ENCODE results near the gene CEP131. TPM values are rescaled to one million over a fixed set of nuclear protein-coding genes. Genes with fewer than 3 reads are reported as not detected.
A peak's percentile ranks its signal among the peaks of the same experiment; 100 is the strongest.

Gene CEP131
- total and polyA plus RNA-seq, 3 experiments from 2014 or later = 6.5 to 13.3 (median 13.2) TPM

DNA sequence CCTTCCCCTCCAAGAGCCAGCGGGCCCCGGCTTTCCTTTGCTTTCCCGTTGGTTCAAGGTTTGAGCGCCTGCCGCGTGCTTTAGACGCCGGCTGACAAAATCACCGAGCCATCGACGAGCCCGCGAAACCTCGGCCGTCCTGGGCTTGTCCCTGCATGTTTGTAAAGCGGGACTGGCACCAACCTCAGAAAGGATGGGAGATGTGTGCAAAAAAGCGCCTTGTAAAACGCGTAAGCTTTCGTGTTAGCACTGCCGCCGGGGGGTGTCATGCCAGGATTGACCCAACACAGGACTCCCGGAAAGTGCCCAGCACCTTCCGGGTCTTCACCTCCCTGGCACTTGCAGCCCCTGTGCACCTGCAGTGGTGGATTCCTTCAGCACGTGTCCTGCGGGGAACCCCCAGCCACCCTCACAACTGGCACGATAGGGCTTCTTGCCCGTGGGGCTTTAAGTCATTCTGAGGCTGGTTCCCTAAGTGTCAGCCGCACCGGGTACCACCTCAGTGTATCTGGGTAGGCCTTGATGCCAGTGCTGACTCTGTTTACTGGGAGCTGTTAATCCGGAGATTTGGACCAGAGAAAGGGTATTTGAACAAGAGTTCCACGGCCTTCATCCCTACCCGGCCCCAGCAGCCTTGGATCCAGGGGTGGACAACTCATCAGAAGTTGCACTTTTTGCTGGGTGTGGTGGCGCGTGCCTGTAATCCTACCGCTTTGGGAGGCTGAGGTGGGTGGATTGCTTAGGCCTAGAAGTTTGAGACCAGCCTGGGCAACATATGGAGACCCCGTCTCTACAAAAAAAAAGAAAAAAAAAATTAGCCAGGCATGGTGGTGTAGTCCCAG, 17.2 kb upstream of the CEP131 start:
- peaks cover 0 to 18% (median 0%) of the 10 kb centered on the region in 3 donors for H3K36me3 Mint-ChIP-seq
- no peaks in the 10 kb centered on the region for H3K9me3 Mint-ChIP-seq
- peaks cover 28% of the 10 kb centered on the region for H3K4me1 ChIP-seq (ENCODE audit: insufficient read depth, low read length)
- peak overlapping the region; percentile 54 for H3K27ac ChIP-seq (ENCODE audit: low read depth, low read length)
- POLR2A ChIA-PET = interaction anchor here (1.0 to 2.2 kb wide), 3 partner anchors 15 to 273 kb away, joined by 6 to 44 read pairs (median 9); partner anchors contain the start of genes ACTG1, CEP131 and SLC38A10
- peak overlapping the region; percentile 29 to 96 (median 85) for H3K27ac Mint-ChIP-seq
- H3K9me3 ChIP-seq (ENCODE audit: low read length) = no peaks in the 10 kb centered on the region
- H3K36me3 ChIP-seq (ENCODE audit: insufficient read depth, low read length) = no peaks in the 10 kb centered on the region
- peak overlapping the region; percentile 88 to 95 (median 90) for H3K4me3 Mint-ChIP-seq
- peak overlapping the region; percentile 74 for H3K4me3 ChIP-seq (ENCODE audit: low read length)
- peaks cover 31 to 60% (median 39%) of the 10 kb centered on the region in 3 donors for H3K4me1 Mint-ChIP-seq
- peak in 4 of 5 donors; percentile 17 to 65 (median 28) for DNase-seq
- no peaks in the 10 kb centered on the region for H3K27me3 ChIP-seq (ENCODE audit: insufficient read depth, low read length, poor library complexity, severe bottlenecking)
- H3K27me3 Mint-ChIP-seq = peaks cover 0 to 2% of the 10 kb centered on the region in 2 donors
- CTCF ChIA-PET = interaction anchor here (0.9 to 1.1 kb wide), 3 partner anchors 10 to 361 kb away, joined by 3 read pairs; no protein-coding TSS in a partner anchor

DNA sequence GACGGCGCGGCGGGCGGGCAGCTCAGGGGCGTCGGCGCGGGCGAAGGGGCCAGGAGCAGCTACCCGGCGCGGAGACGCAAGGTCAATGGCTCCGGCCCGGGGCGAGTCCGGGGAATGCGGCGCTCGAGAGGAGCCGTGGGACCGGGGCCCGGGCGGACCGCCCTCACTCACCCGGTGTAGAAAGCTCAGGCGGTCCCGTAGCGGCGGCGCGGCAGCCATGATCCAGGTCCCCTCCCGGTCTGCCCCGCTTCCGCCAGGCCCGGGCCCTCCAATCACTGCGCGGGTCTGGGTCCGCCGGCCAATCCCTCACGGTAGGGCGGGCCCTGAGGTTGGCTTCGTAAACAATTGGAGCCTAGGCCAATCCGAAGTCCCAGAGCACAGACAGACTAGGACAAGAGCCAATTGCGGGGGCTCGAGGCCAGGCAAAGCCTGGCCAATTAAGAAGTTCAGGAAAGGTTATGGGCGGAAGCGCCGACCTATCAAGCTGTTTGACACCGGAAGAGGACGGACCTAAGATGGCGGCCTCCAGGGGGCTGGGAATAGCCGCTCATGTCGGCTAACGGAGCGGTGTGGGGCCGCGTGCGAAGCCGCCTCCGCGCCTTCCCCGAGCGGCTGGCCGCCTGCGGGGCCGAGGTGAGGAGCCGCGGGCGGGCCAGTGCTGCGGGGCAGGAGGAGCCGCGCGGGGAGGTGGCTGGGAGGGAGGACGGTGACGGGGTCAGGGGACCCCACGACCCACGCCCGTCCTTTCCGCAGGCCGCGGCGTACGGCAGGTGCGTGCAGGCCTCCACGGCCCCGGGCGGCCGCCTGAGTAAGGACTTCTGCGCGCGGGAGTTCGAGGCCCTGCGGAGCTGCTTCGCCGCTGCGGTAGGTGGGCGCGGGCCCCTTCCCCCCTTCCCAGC, 16.3 kb upstream of the CEP131 start, which contains the start of the genes NDUFAF8 and TEPSIN:
Gene NDUFAF8 (plus strand): TSS at position 504 of the 899 bp plus-strand sequence. CDS start 46 bp downstream, at position 550.
Gene TEPSIN (minus strand): TSS at position 241 of the 899 bp plus-strand sequence. CDS start 22 bp downstream, at position 219.
- Mint-ChIP-seq H3K36me3 (peaks cover 0 to 23% (median 2%) of the 10 kb centered on the region in 3 donors), H3K9me3 (no peaks in the 10 kb centered on the region), H3K4me1 (peaks cover 36 to 61% (median 43%) of the 10 kb centered on the region in 3 donors), H3K27ac (peak within 1 kb of the TSS; percentile 77 to 98 (median 92)), H3K4me3 (peak within 1 kb of the TSS; percentile 90 to 99 (median 94)), H3K27me3 (peaks cover 0 to 2% of the 10 kb centered on the region in 2 donors)
- peak within 1 kb of the TSS; percentile 61 for H3K27ac ChIP-seq (ENCODE audit: low read depth, low read length)
- no peaks in the 10 kb centered on the region for H3K9me3 ChIP-seq (ENCODE audit: low read length)
- H3K4me1 ChIP-seq (ENCODE audit: insufficient read depth, low read length) = peaks cover 28% of the 10 kb centered on the region
- peak within 1 kb of the TSS; percentile 86 for H3K4me3 ChIP-seq (ENCODE audit: low read length)
- CTCF ChIA-PET = interaction anchor here (0.9 to 1.1 kb wide), 2 partner anchors 315 to 362 kb away, joined by 3 read pairs; no protein-coding TSS in a partner anchor
- no peaks in the 10 kb centered on the region for H3K27me3 ChIP-seq (ENCODE audit: insufficient read depth, low read length, poor library complexity, severe bottlenecking)
- no peaks in the 10 kb centered on the region for H3K36me3 ChIP-seq (ENCODE audit: insufficient read depth, low read length)
- peak; percentile 93 to 98 (median 96) for DNase-seq
- POLR2A ChIA-PET = interaction anchor here (0.6 to 2.2 kb wide), 7 partner anchors 9 to 784 kb away, joined by 3 to 44 read pairs (median 4); partner anchors contain the start of genes ACTG1, CEP131 and SLC38A10

DNA sequence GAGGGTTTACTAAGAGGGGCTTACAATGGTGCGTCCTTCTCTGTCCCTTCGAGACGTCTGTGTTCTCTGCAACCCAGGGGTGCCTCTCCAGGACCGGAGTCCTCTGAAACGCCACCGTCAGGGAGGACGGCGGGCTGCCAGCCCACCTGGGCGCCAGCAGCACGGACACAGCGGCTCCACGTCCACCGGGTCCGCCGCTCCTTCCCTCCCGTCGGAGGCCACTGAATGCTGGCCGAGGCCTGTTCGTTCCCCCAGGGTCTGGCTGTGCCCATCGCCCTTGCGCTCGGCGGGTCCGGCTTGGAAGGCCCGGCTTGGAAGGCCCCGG, 15.7 kb upstream of the CEP131 start:
- H3K4me1 Mint-ChIP-seq = peaks cover 36 to 61% (median 43%) of the 10 kb centered on the region in 3 donors
- H3K9me3 ChIP-seq (ENCODE audit: low read length) = no peaks in the 10 kb centered on the region
- no peaks in the 10 kb centered on the region for H3K36me3 ChIP-seq (ENCODE audit: insufficient read depth, low read length)
- CTCF ChIA-PET = interaction anchor here (1.1 kb wide), 1 partner anchor 316 kb away, joined by 3 read pairs; no protein-coding TSS in a partner anchor
- H3K9me3 Mint-ChIP-seq = no peaks in the 10 kb centered on the region
- H3K27ac ChIP-seq (ENCODE audit: low read depth, low read length) = peak overlapping the region; percentile 61
- H3K4me1 ChIP-seq (ENCODE audit: insufficient read depth, low read length) = peaks cover 28% of the 10 kb centered on the region
- H3K36me3 Mint-ChIP-seq = peaks cover 0 to 23% (median 2%) of the 10 kb centered on the region in 3 donors
- peak overlapping the region in 1 of 8 donors; percentile 21 for H3K27ac Mint-ChIP-seq
- no peak for DNase-seq
- H3K27me3 Mint-ChIP-seq = peaks cover 0 to 2% of the 10 kb centered on the region in 2 donors
- peak overlapping the region; percentile 83 to 99 (median 93) for H3K4me3 Mint-ChIP-seq
- POLR2A ChIA-PET = interaction anchor here (0.6 to 2.2 kb wide), 7 partner anchors 9 to 784 kb away, joined by 3 to 44 read pairs (median 4); partner anchors contain the start of genes ACTG1, CEP131 and SLC38A10
- H3K27me3 ChIP-seq (ENCODE audit: insufficient read depth, low read length, poor library complexity, severe bottlenecking) = no peaks in the 10 kb centered on the region
- H3K4me3 ChIP-seq (ENCODE audit: low read length) = peak overlapping the region; percentile 86

DNA sequence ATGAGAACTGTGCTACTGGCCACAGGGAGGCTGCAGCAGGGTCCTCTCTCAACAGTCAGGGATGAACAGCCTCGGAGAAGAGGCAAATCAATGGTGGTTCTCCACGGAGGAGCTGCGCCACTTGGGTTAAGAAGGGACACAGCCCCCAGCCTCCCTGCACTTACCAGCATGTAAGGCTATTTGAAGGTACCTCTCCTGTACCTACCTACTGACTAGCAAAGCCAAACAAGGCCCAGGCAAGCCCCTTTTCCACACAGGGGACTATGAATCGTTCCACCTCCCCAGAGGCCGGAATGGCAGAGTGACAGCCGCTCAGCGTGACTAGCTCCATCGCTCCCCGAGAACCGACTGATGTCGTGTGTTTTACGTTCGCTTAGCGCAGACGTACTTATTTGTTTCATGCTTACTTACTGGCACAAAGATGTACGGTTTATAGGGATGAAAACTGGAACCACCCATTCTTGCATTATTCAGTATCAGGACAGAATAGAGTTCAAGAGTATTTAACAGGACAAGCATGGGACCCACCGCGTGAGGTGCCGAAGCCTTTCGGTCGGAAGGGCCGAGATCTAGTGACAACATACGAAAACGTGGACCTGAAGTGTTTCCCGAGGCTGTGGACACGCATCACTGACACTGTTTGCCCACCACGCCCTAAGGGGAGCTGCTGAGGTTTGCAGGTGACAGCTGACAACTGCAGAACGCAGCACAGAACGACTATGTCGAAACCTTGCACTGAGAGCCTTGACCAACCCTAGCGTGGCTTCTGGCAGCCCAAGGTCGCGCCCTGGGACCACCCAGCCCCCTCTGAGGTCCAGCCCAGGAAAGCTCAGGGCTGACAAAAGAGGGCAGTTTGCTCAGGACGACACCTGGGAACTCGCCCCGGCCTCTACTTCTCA, 15.1 kb upstream of the CEP131 start:
- H3K36me3 ChIP-seq (ENCODE audit: insufficient read depth, low read length) = no peaks in the 10 kb centered on the region
- POLR2A ChIA-PET = interaction anchor here (0.6 to 2.2 kb wide), 4 partner anchors 13 to 783 kb away, joined by 3 to 44 read pairs (median 6); partner anchors contain the start of genes ACTG1 and CEP131
- Mint-ChIP-seq H3K9me3 (no peaks in the 10 kb centered on the region), H3K27me3 (peaks cover 0 to 2% of the 10 kb centered on the region in 2 donors), H3K4me1 (peaks cover 36 to 61% (median 43%) of the 10 kb centered on the region in 3 donors), H3K36me3 (peaks cover 0 to 29% (median 2%) of the 10 kb centered on the region in 3 donors), H3K4me3 (peak overlapping the region; percentile 83 to 99 (median 93)), H3K27ac (peak overlapping the region; percentile 21 to 89 (median 68))
- H3K4me1 ChIP-seq (ENCODE audit: insufficient read depth, low read length) = peaks cover 28% of the 10 kb centered on the region
- H3K9me3 ChIP-seq (ENCODE audit: low read length) = no peaks in the 10 kb centered on the region
- peak overlapping the region; percentile 86 for H3K4me3 ChIP-seq (ENCODE audit: low read length)
- H3K27ac ChIP-seq (ENCODE audit: low read depth, low read length) = peak overlapping the region; percentile 61
- no peak for DNase-seq
- CTCF ChIA-PET = interaction anchor here (1.2 kb wide), 1 partner anchor 15 kb away, joined by 3 read pairs; the partner anchor contains the start of gene CEP131
- H3K27me3 ChIP-seq (ENCODE audit: insufficient read depth, low read length, poor library complexity, severe bottlenecking) = no peaks in the 10 kb centered on the region

DNA sequence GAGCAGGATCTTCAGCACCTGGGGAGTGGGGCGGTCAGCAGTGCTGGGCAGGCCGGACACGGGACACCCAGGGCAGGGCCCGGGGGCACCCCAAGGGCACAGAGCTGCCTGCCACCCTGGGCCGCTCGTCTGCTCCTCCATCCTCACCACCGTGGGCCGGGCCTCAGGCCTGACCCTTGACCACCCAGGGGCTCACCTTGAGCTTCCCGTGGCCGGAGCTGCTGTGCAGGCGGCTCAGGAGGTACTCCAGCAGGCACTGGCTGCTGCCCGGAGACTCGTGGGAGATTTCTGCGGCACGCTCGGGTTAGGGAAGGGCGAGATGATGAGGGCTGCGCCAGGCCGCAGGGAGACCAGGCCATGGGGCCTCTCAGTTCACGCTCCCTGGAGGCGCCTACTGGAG, 14.0 kb upstream of the CEP131 start:
- peaks cover 35 to 54% (median 38%) of the 10 kb centered on the region in 3 donors for H3K4me1 Mint-ChIP-seq
- Histone ChIP-seq H3K36me3 (ENCODE audit: insufficient read depth, low read length) (no peaks in the 10 kb centered on the region), H3K27me3 (ENCODE audit: insufficient read depth, low read length, poor library complexity, severe bottlenecking) (no peaks in the 10 kb centered on the region), H3K4me1 (ENCODE audit: insufficient read depth, low read length) (peaks cover 28% of the 10 kb centered on the region), H3K4me3 (ENCODE audit: low read length) (no peak overlapping the region), H3K27ac (ENCODE audit: low read depth, low read length) (no peak overlapping the region), H3K9me3 (ENCODE audit: low read length) (no peaks in the 10 kb centered on the region)
- POLR2A ChIA-PET = interaction anchor here (0.6 kb wide), 1 partner anchor 275 kb away, joined by 3 read pairs; no protein-coding TSS in a partner anchor
- peaks cover 0 to 27% (median 2%) of the 10 kb centered on the region in 3 donors for H3K36me3 Mint-ChIP-seq
- peak overlapping the region in 5 of 7 donors; percentile 83 to 99 (median 94) for H3K4me3 Mint-ChIP-seq
- CTCF ChIA-PET = interaction anchor here (0.9 to 1.2 kb wide), 2 partner anchors 10 to 14 kb away, joined by 3 read pairs; partner anchors contain the start of gene CEP131
- DNase-seq = no peak
- H3K9me3 Mint-ChIP-seq = no peaks in the 10 kb centered on the region
- H3K27me3 Mint-ChIP-seq = no peaks in the 10 kb centered on the region
- H3K27ac Mint-ChIP-seq = peak overlapping the region in 1 of 8 donors; percentile 29

DNA sequence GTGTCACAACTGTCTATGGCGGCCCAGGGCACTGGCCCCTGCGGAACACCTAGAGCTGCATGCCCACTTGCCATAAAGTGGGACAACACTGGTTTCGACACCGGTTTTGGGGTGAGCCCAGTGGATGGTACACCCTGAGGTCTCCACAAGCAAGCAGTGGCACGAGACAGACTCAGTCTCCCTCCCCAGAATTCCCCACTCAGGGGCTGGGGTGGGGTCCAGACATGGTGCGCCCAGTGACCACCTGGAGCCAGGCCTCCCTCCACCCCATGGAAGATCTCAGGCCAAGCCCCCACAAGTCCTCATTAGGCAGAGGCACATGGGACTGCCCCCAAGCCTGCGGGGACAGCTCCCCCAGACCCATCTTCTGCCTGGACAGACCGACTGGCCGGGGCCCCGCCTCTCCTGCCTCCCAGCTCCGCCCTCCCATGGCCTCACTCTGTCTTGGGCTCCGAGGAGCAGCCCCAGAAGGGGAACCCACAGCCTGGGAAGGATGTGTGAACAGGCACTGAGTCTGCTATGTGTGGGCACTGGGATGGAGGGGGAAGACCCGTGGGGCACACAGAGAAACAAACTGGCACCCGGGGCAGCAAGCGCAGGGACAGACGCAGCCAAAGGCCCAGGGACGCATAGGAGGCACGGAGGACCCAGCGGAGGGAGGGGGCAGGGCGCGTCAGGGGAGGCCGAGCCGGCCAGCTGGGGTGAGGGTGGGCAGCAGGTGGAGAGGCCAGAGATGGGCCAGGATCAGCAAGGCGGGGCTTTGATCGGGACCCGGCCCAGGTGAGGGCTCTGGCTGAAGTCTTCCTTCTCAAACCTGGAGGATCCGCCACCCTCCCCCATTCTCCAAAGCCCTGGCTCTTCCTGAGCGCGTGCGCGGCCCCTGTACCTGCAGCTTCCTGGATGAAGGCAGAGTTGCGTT, 13.3 kb upstream of the CEP131 start:
- Mint-ChIP-seq H3K27ac (no peak overlapping the region), H3K4me1 (peaks cover 33 to 47% (median 34%) of the 10 kb centered on the region in 3 donors), H3K27me3 (no peaks in the 10 kb centered on the region), H3K9me3 (no peaks in the 10 kb centered on the region), H3K36me3 (peaks cover 0 to 28% (median 3%) of the 10 kb centered on the region in 3 donors), H3K4me3 (peak overlapping the region in 2 of 7 donors; percentile 62 to 68)
- H3K36me3 ChIP-seq (ENCODE audit: insufficient read depth, low read length) = peaks cover under 1% of the 10 kb centered on the region
- no peaks in the 10 kb centered on the region for H3K9me3 ChIP-seq (ENCODE audit: low read length)
- no peak for DNase-seq
- H3K27ac ChIP-seq (ENCODE audit: low read depth, low read length) = no peak overlapping the region
- no peak overlapping the region for H3K4me3 ChIP-seq (ENCODE audit: low read length)
- H3K4me1 ChIP-seq (ENCODE audit: insufficient read depth, low read length) = peaks cover 28% of the 10 kb centered on the region
- no peaks in the 10 kb centered on the region for H3K27me3 ChIP-seq (ENCODE audit: insufficient read depth, low read length, poor library complexity, severe bottlenecking)
- ChIA-PET CTCF (interaction anchor here (0.9 kb wide), 1 partner anchor 11 kb away, joined by 3 read pairs; no protein-coding TSS in a partner anchor), POLR2A (interaction anchor here (0.6 kb wide), 1 partner anchor 276 kb away, joined by 3 read pairs; no protein-coding TSS in a partner anchor)

Data from CD8-positive, alpha-beta memory T cell (primary cell).